ENCODE measurements around the gene C4orf54.

Gene C4orf54

GRCh38 chr4:99615170-99615820 is 42.3 kb downstream of the C4orf54 start:
- no peak for DNase-seq

GRCh38 chr4:99614491-99614890 is 43.1 kb downstream of the C4orf54 start:
- no peak for DNase-seq

GRCh38 chr4:99612704-99613103 is 44.9 kb downstream of the C4orf54 start:
- no peak for DNase-seq

GRCh38 chr4:99612281-99612680 is 45.3 kb downstream of the C4orf54 start:
- DNase-seq = no peak

- no peak for DNase-seq
Observed at GRCh38 chr4:99610605-99611175, 46.9 kb downstream of the C4orf54 start.

GRCh38 chr4:99608417-99608816 is 49.2 kb downstream of the C4orf54 start:
- DNase-seq = no peak
